Astrocyte of the cerebellum (primary cell): ENCODE data around the gene EOMES.

ENCODE experiments used
- DNase-seq: peaks from one replicate; pipeline ENCODE4 v3.0.0-alpha.2; 2011; ENCODE audit warnings: low read depth
- H3K4me3 ChIP-seq: 2 replicates; pipeline ENCODE4 v1.5.1; 2011; ENCODE audit warnings: mild to moderate bottlenecking, low read depth, low read length, moderate library complexity
- in situ Hi-C: cut with HindIII; loops from 2 replicates; pipeline ENCODE4 v1.10.0; 2017; ENCODE audit warnings: low sequenced_read_pairs
- TF ChIP-seq, protein P1 (sequence below): IDR thresholded peaks from 2 replicates; pipeline ENCODE4 v1.5.1; 2012; ENCODE audit warnings: low read length, low read depth, moderate library complexity, mild to moderate bottlenecking; ENCODE audit errors: missing control alignments

The EOMES gene

DNA sequence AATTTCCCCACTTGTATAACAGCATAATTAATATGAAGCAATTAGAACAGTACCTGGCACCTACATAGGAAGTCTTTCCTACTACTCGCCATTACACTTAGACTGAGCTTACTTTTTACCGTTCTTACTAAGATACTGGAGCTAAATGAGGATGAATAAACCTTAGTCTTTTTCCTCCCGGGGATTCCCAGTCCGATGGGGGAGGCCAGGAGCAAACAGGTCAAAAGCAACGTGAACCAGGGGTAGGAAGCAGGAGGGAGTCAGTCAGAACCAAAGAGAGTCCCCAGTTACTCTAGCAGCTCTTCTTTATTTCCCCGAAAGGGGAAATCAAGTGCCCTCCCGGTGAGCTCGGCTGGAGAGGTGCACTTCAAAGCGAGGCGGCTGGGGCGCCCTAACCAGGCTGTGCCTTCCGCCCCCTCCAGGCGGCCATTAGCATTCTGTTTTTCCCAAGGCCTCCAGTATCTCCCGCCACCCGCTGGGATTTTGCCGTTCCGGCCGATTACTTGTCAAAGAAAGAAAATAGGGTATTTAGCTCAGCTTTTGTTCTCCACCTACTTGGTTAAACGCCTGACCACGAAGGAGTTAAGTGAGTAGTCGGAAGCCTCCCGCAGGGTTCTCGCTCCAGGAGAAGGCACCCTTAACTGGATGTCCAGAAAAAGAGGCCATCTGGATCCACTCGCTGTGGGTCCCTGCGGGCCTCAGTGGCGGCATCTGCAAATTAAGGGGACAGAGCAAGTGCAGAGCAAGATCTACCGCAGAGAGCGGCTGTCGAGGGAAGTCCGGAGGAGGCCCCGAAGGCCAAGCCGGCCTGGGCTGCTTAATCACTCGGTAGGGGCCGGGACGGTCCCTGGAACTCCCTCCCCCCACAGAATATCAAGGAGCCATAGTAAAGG, 6.3 kb upstream of the EOMES start:
- DNase-seq: no peak
- no peak overlapping the region for H3K4me3 ChIP-seq
- TF ChIP-seq, protein P1, sequence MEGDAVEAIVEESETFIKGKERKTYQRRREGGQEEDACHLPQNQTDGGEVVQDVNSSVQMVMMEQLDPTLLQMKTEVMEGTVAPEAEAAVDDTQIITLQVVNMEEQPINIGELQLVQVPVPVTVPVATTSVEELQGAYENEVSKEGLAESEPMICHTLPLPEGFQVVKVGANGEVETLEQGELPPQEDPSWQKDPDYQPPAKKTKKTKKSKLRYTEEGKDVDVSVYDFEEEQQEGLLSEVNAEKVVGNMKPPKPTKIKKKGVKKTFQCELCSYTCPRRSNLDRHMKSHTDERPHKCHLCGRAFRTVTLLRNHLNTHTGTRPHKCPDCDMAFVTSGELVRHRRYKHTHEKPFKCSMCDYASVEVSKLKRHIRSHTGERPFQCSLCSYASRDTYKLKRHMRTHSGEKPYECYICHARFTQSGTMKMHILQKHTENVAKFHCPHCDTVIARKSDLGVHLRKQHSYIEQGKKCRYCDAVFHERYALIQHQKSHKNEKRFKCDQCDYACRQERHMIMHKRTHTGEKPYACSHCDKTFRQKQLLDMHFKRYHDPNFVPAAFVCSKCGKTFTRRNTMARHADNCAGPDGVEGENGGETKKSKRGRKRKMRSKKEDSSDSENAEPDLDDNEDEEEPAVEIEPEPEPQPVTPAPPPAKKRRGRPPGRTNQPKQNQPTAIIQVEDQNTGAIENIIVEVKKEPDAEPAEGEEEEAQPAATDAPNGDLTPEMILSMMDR: peak; percentile 24
- in situ Hi-C loops: loop anchor here (10.0 kb wide), 1 partner anchor 616 kb away; the partner anchor contains the start of genes AZI2 and ZCWPW2

DNA sequence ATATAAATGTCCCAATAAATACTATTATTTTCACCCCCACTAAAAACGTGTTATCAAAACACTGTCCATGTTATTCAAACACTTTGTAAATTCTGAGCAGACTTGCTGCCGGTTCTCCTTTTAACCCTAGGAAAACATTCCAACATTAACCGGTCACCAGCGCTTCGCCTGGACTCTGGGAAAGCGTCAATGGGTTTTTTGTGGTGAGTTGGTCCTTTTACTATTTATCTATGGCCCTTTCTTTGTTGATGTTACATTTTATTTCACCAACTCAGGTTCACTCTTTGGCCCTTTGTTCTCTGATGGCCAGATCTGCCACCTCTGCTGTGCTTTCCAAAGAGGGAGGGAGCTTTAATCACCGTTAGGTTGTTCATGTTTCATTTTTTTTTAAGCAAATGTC, 4.1 kb upstream of the EOMES start:
- TF ChIP-seq, protein P1: no peak
- H3K4me3 ChIP-seq: no peak overlapping the region
- in situ Hi-C loops: loop anchor here (10.0 kb wide), 1 partner anchor 619 kb away; the partner anchor contains the start of genes AZI2 and ZCWPW2
- no peak for DNase-seq

DNA sequence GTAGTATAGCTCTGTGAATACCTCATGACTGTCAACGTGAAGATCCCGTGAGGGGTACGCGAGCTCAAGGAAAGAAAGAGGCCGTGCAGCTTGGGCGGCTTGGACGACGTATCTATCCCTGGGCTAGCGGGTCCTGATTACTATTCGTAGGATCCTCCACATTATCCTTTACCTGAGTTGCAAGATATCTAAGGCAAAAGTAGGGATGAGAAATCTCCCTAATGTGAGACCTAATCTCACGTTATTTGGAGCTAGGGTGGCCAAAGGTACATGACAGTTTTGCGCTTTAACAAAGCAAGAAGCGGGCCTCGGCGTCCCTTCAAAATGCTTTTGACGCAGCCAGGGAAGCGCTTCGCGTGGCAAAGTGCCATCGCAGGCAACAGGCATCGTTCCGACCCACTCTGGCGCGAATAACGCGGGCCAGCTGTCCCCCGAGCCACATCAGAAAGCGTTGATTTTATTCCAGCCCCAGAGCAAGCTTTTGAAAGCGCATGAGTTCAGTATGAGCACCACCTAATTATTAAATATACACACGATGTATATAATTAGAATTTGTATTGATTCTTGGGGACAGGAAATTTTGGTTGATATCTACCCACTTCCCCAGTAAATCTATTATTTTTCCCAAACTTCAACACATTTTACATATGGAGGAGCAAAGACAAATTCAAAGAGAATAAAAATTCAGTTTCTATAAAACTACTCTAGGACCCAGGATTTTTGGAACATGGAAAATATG, 2.5 kb upstream of the EOMES start:
- H3K4me3 ChIP-seq: no peak overlapping the region
- no peak for DNase-seq
- TF ChIP-seq, protein P1: no peak
- in situ Hi-C loops: loop anchor here (10.0 kb wide), 1 partner anchor 620 kb away; the partner anchor contains the start of genes AZI2 and ZCWPW2

DNA sequence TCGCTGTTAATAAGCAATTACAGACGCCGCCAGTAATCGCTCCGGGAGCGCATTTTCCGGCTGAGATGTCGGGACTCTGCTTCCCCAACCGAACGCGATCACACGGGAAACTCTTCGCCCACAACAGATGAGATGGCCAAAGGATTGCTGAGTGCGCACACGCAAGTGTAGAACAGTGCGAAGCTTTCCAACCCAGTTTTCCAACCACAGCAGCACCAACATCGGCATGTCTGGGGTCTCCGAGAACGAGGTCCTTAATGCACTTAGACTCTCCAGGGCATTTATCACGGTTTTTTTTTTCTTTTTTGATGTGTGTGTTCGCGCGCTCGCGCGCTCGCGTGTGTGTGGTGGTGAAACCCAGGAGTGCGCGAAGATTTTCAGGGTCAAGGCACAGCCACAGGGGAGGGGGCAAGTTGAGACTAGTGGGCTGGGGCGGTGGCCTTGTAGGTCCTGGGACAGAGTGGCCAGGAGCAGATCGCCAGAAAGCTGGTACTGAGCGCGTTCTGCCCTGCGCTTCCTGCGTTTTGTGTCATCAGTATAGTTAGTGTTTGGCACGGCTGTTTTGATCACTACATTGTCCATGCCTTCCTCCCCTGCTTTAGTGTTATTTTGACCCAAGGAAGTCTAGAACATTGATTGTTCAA, 1.8 kb upstream of the EOMES start:
- no peak for DNase-seq
- in situ Hi-C loops: loop anchor here (10.0 kb wide), 1 partner anchor 621 kb away; the partner anchor contains the start of genes AZI2 and ZCWPW2
- no peak overlapping the region for H3K4me3 ChIP-seq
- TF ChIP-seq, protein P1: no peak

DNA sequence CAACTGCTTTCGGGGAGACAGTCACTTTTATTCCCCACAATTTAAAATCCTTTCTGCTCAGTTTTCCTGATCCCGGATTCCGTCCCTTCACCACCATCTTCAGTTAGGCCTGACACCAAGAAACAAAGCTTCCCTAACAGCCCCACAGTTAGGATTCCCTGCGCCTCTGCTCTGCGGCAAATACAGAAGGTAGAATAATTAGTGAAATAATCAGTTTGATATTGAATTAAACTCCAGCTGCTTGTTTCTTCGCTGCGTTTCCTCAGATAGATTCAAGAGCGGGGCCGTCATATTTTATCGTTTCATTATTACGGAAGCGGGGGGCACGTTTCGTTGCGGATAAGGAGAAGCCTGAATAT, 1.3 kb upstream of the EOMES start:
- in situ Hi-C loops: loop anchor here (10.0 kb wide), 1 partner anchor 621 kb away; the partner anchor contains the start of genes AZI2 and ZCWPW2
- no peak for DNase-seq
- TF ChIP-seq, protein P1: no peak
- H3K4me3 ChIP-seq: no peak overlapping the region

DNA sequence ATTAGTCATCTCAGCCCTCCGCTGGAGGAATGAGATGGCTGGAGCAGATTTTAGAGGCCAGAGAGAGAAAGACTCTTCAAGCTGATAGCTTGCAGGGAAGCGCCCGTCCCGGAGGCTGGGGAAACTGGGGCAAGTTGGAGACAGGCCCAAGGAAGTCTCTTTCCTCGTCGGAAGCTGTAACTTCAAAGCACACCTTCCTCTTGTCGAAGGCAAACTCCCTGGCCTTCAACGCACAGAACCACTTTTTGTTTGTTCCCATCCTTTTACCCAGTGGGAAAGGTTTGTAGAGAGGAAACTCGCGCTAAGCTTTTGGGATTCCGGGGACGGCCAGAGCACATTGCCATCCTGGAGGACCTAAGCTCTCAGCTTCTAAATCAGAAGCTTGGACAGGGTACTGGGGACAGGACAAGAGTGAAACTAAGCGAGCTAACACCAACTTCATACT, 900 bp upstream of the EOMES start:
- H3K4me3 ChIP-seq: no peak overlapping the region
- no peak for DNase-seq
- TF ChIP-seq, protein P1: no peak
- in situ Hi-C loops: loop anchor here (10.0 kb wide), 1 partner anchor 622 kb away; the partner anchor contains the start of genes AZI2 and ZCWPW2
